ENCODE data around the gene BRD7.

BRD7 gene

DNA sequence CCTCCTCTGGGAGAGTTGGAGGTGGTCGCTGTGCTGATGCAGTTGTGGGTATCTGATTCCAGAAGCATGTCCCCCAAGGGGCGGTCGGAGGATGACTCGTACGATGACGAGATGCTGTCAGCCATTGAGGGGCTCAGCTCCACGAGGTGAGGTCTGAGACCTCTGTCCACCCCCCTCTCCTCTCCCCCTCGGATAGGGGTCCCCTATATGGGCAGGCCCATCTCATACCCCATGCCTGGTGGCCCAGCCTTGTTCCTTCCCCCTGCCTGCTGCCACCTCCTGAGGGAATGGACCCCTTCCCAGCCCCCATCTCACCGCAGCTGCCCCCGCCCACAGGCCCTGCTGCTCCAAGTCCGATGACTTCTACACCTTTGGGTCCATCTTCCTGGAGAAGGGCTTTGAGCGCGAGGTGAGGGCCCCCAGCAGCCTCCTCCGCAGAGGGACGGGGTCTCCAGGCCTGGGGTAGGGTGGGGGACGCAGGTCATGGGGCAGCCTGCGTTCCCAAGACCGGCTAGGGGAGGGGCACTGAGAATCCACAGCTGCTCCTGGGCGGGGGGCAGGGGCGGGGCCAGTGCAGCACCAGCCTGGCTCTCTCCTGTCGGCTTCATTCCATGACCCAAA, 63.2 kb downstream of the BRD7 start:
- DNase-seq (ENCODE audit: extremely low read depth in 1 of 2, low read depth in 1 of 2) = no peak

DNA sequence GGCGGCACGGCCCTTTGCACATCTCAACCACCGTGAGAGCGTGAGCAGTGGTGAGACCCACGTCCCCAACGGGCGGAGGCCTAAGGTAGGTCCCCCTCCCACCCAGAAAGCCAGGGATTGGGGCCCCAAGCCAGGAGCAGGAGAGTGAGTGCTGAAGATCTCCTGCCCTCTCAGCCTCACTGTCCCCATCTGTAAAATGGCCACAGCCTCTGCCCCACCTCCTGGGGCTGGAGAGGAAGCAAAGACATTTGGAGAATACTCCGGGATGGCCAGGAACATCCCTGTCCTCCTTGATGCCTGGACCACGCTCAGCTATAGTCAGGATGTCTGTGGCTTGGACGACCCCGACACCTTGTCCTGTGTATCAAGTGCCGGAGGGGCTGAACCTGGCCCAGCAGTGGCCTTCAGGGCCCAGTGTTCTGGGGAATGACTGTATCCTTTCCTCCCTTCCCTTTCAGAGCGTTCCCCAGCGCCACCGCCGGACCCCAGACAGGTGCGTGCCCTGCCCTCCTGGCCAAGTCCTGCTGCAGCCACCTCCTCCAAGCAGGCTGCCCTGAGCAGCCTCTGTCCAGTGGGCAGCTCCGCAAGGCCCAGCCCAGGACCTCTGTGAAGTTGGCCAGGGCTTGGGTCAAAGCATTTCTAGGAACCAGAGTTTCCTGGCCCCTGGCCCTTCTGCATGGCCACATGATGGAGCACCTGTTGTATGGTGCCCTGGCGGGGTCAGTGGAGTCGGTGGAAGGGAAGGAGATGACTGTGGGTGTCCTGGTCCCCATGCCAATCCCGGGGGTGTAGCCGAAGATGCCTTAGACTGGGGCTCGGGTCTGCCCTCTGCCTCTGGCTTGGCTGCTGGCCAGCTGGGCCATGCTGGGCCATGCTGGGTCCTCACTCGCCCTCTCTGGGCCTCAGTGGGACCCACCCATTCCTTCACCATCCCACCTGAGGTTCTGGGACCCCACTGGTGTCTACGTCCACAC, 64.0 kb downstream of the BRD7 start:
- DNase-seq (ENCODE audit: extremely low read depth in 1 of 2, low read depth in 1 of 2) = no peak

DNA sequence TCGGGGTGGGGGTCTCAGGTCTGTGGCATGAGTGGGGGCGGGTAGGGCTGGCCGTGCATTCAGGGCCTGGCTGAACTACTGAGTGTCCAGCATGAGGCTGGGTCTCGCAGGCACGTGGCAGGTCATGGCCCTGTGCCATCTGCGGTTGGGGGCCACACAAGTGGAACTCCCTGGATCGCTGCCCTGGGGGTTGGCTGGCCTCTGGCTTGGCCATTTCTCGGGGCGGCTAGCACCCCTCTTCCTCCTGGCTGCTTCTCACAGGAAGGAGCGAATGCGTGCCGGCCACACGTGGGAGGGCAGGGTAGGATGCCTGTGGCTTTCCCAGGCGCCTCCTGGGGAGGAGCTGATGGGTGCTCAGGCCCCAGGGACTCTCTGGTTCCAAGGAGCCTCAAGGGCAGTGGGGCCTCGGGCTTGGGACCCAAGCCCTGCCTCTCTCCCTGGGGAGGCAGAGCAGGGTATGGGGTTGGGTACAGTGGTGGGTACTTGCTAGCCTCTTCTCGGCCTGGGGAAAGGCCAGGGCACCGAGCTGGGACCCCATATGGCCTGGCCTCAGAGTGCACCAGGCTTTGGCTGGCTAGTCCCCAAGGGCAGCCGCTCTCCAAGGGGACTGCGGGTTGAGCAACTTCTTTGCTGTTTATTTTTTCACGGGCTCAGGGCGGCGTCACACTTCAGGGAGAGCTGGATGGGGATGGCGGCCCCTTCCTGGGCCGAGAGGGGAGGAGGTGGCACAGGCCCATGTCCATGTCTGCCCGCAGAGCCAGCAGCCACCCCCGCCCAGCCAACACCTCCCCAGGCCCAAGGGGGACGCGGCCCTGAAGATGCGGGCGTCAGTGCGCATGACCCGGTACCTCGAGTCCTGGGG, 65.0 kb downstream of the BRD7 start:
- DNase-seq (ENCODE audit: extremely low read depth in 1 of 2, low read depth in 1 of 2) = no peak

GRCh38 chr16:50303041-50303604, 65.7 kb downstream of the BRD7 start:
- DNase-seq (ENCODE audit: extremely low read depth in 1 of 2, low read depth in 1 of 2) = no peak

DNA sequence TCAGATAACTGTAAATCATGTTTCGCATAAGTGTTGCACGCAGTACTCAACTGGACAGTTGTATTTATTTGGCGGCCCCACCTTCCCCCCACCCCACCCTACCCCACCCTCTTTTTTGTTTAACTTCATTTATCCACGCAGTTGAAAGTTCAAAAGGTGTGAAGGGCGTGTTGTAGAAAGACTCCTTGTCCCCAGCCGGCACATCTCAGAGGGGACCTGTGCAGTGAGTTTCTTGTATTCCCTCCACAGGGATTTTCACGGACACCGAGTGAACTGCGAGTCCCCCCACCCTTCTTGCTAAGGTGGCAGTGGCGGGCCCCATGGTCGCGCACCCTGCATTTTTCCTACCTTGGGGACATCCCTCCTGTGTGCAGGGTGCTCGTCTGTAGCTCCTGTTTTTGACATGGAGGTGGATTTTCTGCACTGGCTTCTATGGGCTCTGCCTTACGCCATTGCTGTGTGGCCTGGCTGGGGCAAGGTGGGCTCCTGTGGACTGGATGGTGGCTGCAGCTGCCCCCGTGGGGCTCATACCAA, 66.2 kb downstream of the BRD7 start:
- DNase-seq (ENCODE audit: extremely low read depth in 1 of 2, low read depth in 1 of 2) = no peak

GRCh38 chr16:50301626-50302471, 66.9 kb downstream of the BRD7 start:
- no peak for DNase-seq (ENCODE audit: extremely low read depth in 1 of 2, low read depth in 1 of 2)

DNA sequence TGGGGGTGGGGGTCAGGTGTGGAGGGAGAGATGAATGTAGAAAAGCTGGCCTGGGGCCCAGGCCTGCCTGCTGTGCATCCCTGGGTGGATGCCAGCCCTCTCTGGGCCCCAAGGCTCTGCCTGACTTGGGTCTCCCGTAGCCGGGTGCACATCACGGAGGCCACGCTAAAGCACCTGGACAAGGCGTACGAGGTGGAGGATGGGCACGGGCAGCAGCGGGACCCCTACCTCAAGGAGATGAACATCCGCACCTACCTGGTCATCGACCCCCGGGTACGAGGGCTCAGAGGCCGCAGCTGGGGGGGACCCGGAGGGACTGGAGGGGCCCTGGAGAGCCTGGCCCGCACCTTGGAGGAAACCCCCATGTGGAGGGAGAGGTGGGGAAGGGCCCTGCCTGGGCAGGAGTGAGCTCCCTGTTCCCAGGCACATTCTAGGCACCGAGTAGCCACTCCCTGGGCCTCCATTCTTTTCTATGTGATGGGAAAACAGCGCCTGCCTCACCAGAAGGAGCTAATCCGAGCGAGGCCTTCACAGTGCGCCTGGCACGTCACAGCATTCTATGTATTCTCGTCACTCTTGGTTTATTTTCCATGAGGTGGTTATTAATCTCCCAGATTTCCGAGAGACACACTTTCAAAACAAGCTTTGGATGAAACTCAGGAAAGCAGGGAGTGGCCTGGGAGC, 67.7 kb downstream of the BRD7 start:
- DNase-seq (ENCODE audit: extremely low read depth in 1 of 2, low read depth in 1 of 2) = no peak

DNA sequence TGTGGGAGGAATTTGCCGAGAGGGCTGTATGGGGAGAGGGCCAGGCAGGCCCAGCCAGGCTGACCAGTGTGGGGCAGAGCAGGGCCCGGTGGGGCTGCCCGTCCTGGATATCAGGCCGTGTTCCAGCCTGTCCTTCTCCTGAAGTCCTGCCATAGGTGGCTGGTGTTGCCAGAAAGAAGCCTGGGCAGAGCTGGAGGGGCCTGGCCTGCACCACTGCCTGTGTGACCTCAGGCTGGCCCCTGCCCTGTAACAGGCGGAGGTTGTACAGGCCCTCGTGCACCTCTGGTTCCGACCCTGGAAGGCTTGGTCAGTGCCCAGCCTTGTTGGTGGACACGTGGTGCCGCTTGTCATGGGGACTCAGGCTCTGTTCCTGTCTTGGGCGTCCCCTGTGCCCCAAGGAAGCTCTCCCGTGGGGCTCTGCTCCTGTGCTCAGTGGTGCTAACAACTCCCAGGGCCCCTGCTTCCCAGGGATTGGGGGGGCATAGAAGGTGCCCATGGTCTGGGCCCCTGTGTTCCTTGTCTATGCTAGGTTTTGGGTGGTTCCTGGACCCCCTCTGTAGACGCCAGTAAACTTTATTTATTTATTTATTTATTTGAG, 69.2 kb downstream of the BRD7 start:
- no peak for DNase-seq (ENCODE audit: extremely low read depth in 1 of 2, low read depth in 1 of 2)

DNA sequence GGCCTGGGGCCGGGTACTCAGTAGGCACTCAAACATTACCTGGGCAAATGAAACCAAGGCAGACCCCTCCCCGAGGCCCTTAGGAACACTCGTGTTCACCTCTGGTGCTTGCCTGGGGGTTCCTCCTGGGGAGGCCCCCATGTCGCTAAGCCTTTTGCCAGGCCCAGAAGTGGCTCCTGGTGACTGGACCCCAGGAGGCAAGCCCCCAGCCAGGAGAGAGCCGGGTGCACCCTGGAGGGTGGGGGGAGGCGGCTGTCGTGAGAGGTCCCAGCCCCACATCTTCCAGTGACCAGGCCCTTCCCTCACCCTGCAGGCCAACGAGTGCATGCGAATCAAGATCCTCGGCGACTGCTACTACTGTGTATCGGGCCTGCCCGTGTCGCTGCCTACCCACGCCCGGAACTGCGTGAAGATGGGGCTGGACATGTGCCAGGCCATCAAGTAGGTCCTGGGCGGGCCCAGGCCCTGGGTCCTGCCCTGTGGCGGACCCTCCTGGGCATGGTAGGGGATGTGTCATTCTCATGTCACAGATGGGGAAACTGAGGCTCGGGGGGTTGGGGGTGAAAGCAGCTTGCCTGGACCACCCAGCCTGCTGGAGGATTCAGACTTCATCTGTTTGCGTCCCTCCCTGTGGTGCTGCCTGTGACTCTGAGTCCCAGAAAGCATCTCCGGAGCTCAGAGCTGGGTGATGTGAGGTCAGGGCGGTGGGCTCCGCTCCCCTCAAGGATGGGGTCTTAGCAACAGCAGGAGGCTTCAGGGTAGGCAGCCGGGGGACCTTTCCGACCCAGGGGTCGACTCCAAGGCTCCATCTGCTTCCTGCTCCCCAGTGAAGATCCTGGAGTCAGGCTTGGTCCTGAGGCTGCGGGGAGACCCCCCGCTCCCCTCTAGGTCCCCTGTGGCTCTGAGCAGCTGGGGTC, 69.9 kb downstream of the BRD7 start:
- DNase-seq (ENCODE audit: extremely low read depth in 1 of 2, low read depth in 1 of 2) = no peak

GRCh38 chr16:50298075-50298460, 70.7 kb downstream of the BRD7 start:
- no peak for DNase-seq (ENCODE audit: extremely low read depth in 1 of 2, low read depth in 1 of 2)

DNA sequence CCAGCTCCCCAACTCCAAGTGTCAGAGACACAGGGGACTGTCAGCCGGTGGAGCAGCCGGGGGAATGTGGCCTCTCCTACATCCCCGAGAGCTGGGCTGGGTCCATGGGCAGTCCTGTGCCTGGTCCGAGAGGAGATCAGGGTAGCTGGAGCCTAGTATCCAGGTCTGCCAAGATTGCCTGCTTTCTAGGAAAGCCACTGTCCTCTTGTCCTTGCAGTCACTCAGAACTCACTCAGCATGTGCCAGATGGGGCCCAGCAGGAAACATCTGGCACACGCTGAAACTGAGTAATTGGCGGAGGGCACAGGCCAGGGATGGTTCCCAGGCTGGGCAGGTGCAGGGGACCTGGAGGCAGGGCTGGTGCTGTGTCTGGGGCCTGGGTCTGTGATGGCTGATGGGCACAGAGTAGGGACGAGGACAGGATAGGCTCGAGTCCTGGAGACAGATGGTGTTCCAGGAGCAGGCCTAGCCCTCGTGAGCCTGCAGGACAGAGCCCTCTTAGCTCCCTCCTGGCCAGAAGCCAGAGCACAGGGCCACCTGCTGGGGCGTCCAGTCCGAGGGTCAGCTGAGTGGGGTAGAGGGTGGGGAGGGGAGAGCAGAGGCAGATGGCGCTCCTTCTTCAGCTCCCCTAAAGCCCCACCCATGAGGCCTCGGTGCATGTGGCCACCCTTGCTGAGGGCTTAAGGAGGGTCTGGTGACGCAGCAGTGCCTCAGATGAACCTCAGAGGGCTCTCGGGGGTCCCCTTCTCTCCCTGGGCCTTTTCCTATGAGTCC, 71.3 kb downstream of the BRD7 start:
- DNase-seq (ENCODE audit: extremely low read depth in 1 of 2, low read depth in 1 of 2) = no peak

- DNase-seq (ENCODE audit: extremely low read depth in 1 of 2, low read depth in 1 of 2) = no peak
Observed at GRCh38 chr16:50296807-50297206, 72.0 kb downstream of the BRD7 start.

- no peak for DNase-seq (ENCODE audit: extremely low read depth in 1 of 2, low read depth in 1 of 2)
Observed at GRCh38 chr16:50295541-50296132, 73.2 kb downstream of the BRD7 start.

DNA sequence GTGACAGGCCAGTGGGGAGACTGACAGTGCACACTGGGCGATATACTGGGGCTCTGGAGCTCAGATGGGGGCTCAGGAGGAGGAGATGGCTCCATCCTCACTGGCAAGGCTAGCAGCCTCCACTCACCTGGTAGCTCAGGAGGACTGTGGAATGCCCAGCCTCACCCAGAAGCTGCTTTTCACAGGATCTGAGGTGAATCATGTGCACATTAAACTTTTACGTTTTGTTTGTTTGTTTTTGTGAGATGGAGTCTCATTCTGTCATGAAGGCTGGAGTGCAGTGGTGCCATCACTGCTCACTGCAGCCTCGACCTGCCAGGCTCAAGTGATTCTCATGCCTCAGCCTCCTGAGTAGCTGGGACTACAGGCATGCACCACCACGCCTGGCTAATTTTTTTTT, 73.8 kb downstream of the BRD7 start:
- no peak for DNase-seq (ENCODE audit: extremely low read depth in 1 of 2, low read depth in 1 of 2)

DNA sequence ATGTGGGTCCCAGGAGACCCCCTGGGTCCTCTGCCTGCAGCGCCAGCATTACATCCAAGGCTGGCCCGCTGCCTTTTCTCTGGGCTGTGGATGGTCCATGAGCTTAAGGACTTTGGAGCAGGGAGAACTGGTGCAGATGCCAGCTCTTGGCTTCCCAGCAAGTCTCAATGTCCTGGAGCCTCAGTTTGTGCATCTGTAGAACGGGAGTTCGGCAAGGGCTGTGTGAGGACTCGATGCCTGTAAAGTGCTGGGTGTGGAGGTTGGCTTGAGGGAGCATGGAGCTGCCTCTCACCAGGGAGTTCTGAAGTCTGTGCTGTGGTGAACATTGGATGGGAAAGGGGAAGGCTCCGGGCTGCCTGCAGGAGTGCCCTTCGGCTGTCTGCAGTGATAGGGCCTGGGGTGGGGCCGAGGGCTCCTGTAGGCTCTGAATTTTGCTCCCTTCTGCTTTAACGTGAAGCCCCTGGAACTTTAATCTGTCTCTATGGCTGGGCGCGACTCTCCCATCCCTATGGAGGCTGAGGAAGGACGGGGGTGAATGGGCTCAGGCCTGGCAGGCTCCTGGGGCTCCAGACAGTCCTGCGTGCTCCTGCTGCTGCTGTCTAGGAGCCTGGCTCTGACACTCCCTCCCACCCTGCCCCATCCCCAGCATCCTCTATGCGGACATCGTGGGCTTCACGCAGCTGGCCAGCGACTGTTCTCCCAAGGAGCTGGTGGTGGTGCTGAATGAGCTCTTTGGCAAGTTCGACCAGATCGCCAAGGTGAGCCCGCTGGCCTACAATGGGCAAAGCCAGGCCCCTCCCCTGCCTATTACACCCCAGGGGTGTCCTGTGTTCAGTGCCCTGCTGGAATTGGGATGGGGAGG, 74.6 kb downstream of the BRD7 start:
- DNase-seq (ENCODE audit: extremely low read depth in 1 of 2, low read depth in 1 of 2) = no peak
